MM.1S (cell line): ENCODE results near the gene DNAJC15.

Experiments
- DNase-seq: peaks from one replicate; pipeline ENCODE4 v3.0.0-alpha.2; 2015
- H2AFZ ChIP-seq: fragments of 300-600 bp; sonication (generic); 2 replicates; pipeline ENCODE4 v1.6.0; 2016; ENCODE audit warnings: antibody characterized with exemption, low read length
- H3F3A ChIP-seq: fragments of 300-600 bp; sonication (generic); 2 replicates; pipeline ENCODE4 v1.6.1; 2016; ENCODE audit warnings: mild to moderate bottlenecking, antibody characterized with exemption, low read length, moderate library complexity, mixed read lengths; ENCODE audit not compliant: insufficient read depth
- H3K27ac ChIP-seq: fragments of 300-600 bp; sonication (generic); 2 replicates; pipeline ENCODE4 v1.5.1; 2016; ENCODE audit warnings: mild to moderate bottlenecking, low read length
- H3K27me3 ChIP-seq: fragments of 300-600 bp; sonication (generic); replicated peaks from 2 replicates; pipeline ENCODE4 v1.6.0; 2016; ENCODE audit warnings: low read length; ENCODE audit not compliant: insufficient read depth
- H3K36me3 ChIP-seq: fragments of 300-600 bp; sonication (generic); replicated peaks from 2 replicates; pipeline ENCODE4 v1.6.1; 2016; ENCODE audit warnings: mild to moderate bottlenecking, low read length, mixed read lengths; ENCODE audit not compliant: insufficient read depth
- H3K4me1 ChIP-seq: fragments of 300-600 bp; sonication (generic); 2 replicates; pipeline ENCODE4 v1.6.1; 2016; ENCODE audit warnings: low read length, mixed read lengths
- H3K4me2 ChIP-seq: fragments of 300-600 bp; sonication (generic); 2 replicates; pipeline ENCODE4 v1.6.0; 2016; ENCODE audit warnings: low read depth, low read length
- H3K4me3 ChIP-seq: fragments of 300-600 bp; sonication (generic); 2 replicates; pipeline ENCODE4 v1.5.1; 2016; ENCODE audit warnings: low read length, mixed read lengths
- H3K79me2 ChIP-seq: fragments of 300-600 bp; sonication (generic); 2 replicates; pipeline ENCODE4 v1.6.1; 2016; ENCODE audit warnings: mixed run types, low read length, mixed read lengths
- H3K9ac ChIP-seq: fragments of 300-600 bp; sonication (generic); 2 replicates; pipeline ENCODE4 v1.6.1; 2016; ENCODE audit warnings: low read length, mixed read lengths
- H3K9me2 ChIP-seq: fragments of 300-600 bp; sonication (generic); replicated peaks from 2 replicates; pipeline ENCODE4 v1.6.1; 2016; ENCODE audit warnings: mild to moderate bottlenecking, low read length, mixed read lengths; ENCODE audit not compliant: insufficient read depth
- H3K9me3 ChIP-seq: fragments of 300-600 bp; sonication (generic); replicated peaks from 2 replicates; pipeline ENCODE4 v1.6.1; 2016; ENCODE audit warnings: mild to moderate bottlenecking, low read length, mixed read lengths; ENCODE audit not compliant: insufficient read depth
- H4K20me1 ChIP-seq: fragments of 300-600 bp; sonication (generic); 2 replicates; pipeline ENCODE4 v1.6.1; 2016; ENCODE audit warnings: mild to moderate bottlenecking, low read length, moderate library complexity, mixed read lengths; ENCODE audit not compliant: insufficient read depth
- CTCF ChIP-seq: fragments of 300-600 bp; sonication (generic); IDR thresholded peaks from 2 replicates; pipeline ENCODE4 v1.5.1; 2016; ENCODE audit warnings: antibody characterized with exemption, low read length, mixed read lengths
- EZH2 ChIP-seq: fragments of 300-600 bp; sonication (generic); optimal IDR thresholded peaks from 2 replicates; pipeline ENCODE3; 2017; ENCODE audit warnings: low read depth, mild to moderate bottlenecking, antibody characterized with exemption, low read length, mixed read lengths
- EZH2phosphoT487 ChIP-seq: fragments of 300-600 bp; sonication (generic); IDR thresholded peaks from 2 replicates; pipeline ENCODE4 v1.6.1; 2018; ENCODE audit warnings: antibody characterized with exemption, low read length

Gene DNAJC15

GRCh38 chr13:43003729-43004128 lies 19.7 kb upstream of the DNAJC15 start:
- Histone ChIP-seq H3F3A (no peaks in the 10 kb centered on the region), H3K9me3 (no peaks in the 10 kb centered on the region), H3K9ac (no peak overlapping the region), H3K27me3 (no peaks in the 10 kb centered on the region), H3K4me3 (no peak overlapping the region), H2AFZ (no peak overlapping the region), H3K27ac (no peak overlapping the region), H3K36me3 (no peaks in the 10 kb centered on the region), H3K4me2 (no peak overlapping the region), H3K79me2 (no peaks in the 10 kb centered on the region), H3K9me2 (no peaks in the 10 kb centered on the region), H4K20me1 (no peaks in the 10 kb centered on the region), H3K4me1 (no peaks in the 10 kb centered on the region)
- DNase-seq, result no peak
- TF ChIP-seq CTCF (no peak), EZH2phosphoT487 (no peak), EZH2 (no peak)

- Histone ChIP-seq H4K20me1 (no peaks in the 10 kb centered on the region), H3K9me3 (no peaks in the 10 kb centered on the region), H3K4me1 (no peaks in the 10 kb centered on the region), H3K36me3 (no peaks in the 10 kb centered on the region), H3F3A (no peaks in the 10 kb centered on the region), H3K27ac (no peak overlapping the region), H3K4me2 (no peak overlapping the region), H3K9ac (no peak overlapping the region), H3K9me2 (no peaks in the 10 kb centered on the region), H3K4me3 (no peak overlapping the region), H2AFZ (no peak overlapping the region), H3K79me2 (no peaks in the 10 kb centered on the region), H3K27me3 (no peaks in the 10 kb centered on the region)
- DNase-seq, result no peak
- TF ChIP-seq EZH2 (no peak), CTCF (no peak), EZH2phosphoT487 (no peak)
These were observed 17.7 kb upstream of the DNAJC15 start for GRCh38 chr13:43005460-43006236.

GRCh38 chr13:43006893-43007631 lies 16.3 kb upstream of the DNAJC15 start:
- H3K27ac ChIP-seq, result no peak overlapping the region
- TF ChIP-seq CTCF, result no peak
- TF ChIP-seq EZH2phosphoT487, result no peak
- TF ChIP-seq EZH2, result no peak
- H3K36me3 ChIP-seq, result no peaks in the 10 kb centered on the region
- H3K9me3 ChIP-seq, result no peaks in the 10 kb centered on the region
- no peak for DNase-seq
- H3K4me1 ChIP-seq, result no peaks in the 10 kb centered on the region
- H2AFZ ChIP-seq, result no peak overlapping the region
- H3K9me2 ChIP-seq, result no peaks in the 10 kb centered on the region
- no peaks in the 10 kb centered on the region for H3K79me2 ChIP-seq
- H3K9ac ChIP-seq, result no peak overlapping the region
- no peaks in the 10 kb centered on the region for H3F3A ChIP-seq
- H3K4me2 ChIP-seq, result no peak overlapping the region
- H3K27me3 ChIP-seq, result no peaks in the 10 kb centered on the region
- H3K4me3 ChIP-seq, result no peak overlapping the region
- no peaks in the 10 kb centered on the region for H4K20me1 ChIP-seq
